GM12878 (cell line): Measurements from ENCODE around the gene ZNF423. TPM values are rescaled to one million over a fixed set of nuclear protein-coding genes. Genes with fewer than 3 reads are reported as not detected.

ENCODE experiments used
- ATAC-seq: fragments of 200-7000 bp; cut with Tn5 transposase; 3 replicates; pipeline ENCODE4 v1.9.1; 2020; ENCODE audit warnings: mild to moderate bottlenecking, moderate library complexity
- BruUV-seq: library from RNA; stranded (reverse); fragments of 400-500 nt; replicated peaks from 2 replicates; lab custom pipeline; 2021; lab: Mats Ljungman, UMichigan
- CTCF ChIA-PET: fragments of 300-600 bp; sonication (Branson Sonifier 250); formaldehyde crosslinking; extraction: SDS; loops from one replicate; lab custom pipeline; 2021; ENCODE audit warnings: inconsistent platforms; lab: Yijun Ruan, JAX
- POLR2A ChIA-PET: fragments of 350-600 bp; formaldehyde crosslinking; extraction: SDS; loops from one replicate; lab custom pipeline; 2021; ENCODE audit warnings: inconsistent platforms; lab: Charles Lee
- RAD21 ChIA-PET: fragments of 300-600 bp; sonication (Branson Sonifier 250); formaldehyde crosslinking; loops from one replicate; lab custom pipeline; 2023; ENCODE audit warnings: antibody characterized with exemption; ENCODE audit not compliant: unreplicated experiment; lab: Charles Lee
- SMC1A ChIA-PET: fragments of 300-600 bp; sonication (Branson Sonifier 250); formaldehyde crosslinking; loops from one replicate; lab custom pipeline; 2023; ENCODE audit not compliant: unreplicated experiment, uncharacterized antibody; lab: Charles Lee
- DNase-seq: peaks from one replicate; pipeline ENCODE4 v3.0.0-alpha.2; 2011; ENCODE audit warnings: low read depth, low spot score
- FAIRE-seq: peaks from 3 replicates; lab custom pipeline; 2011; peaks lifted over from hg19 to GRCh38; lab: Jason Lieb, UNC
- H2AFZ ChIP-seq: 2 replicates; pipeline ENCODE4 v1.6.0; 2011; ENCODE audit warnings: low read depth, low read length, control low read depth; ENCODE audit not compliant: control insufficient read depth
- H3K27ac ChIP-seq: 2 replicates; pipeline ENCODE4 v1.5.1; 2011; ENCODE audit warnings: control low read depth; ENCODE audit not compliant: control insufficient read depth, insufficient read depth
- H3K27me3 ChIP-seq, 2 experiments: replicated peaks in 1 of 2; 2 replicates each; pipeline versions ENCODE4 v1.6.0 to v1.6.1; 2011; ENCODE audit warnings: low read length in 1 of 2; ENCODE audit not compliant: control insufficient read depth in 2 of 2, insufficient read depth in 2 of 2
- H3K36me3 ChIP-seq, 2 experiments: 2 replicates each; pipeline ENCODE4 v1.5.1; 2011; ENCODE audit warnings: low read length in 1 of 2; ENCODE audit not compliant: control insufficient read depth in 2 of 2, insufficient read depth in 2 of 2
- H3K4me1 ChIP-seq: 2 replicates; pipeline ENCODE4 v1.6.1; 2011; ENCODE audit warnings: mild to moderate bottlenecking, low read length, moderate library complexity, mixed read lengths; ENCODE audit not compliant: control insufficient read depth, insufficient read depth
- H3K4me2 ChIP-seq: 2 replicates; pipeline ENCODE4 v1.6.0; 2011; ENCODE audit warnings: control low read depth; ENCODE audit not compliant: control insufficient read depth, insufficient read depth
- H3K4me3 ChIP-seq: fragments of 200-600 bp; sonication (generic); 2 replicates; pipeline ENCODE4 v1.5.1; 2016
- H3K79me2 ChIP-seq: 2 replicates; pipeline ENCODE4 v1.6.0; 2011; ENCODE audit warnings: low read length; ENCODE audit not compliant: control insufficient read depth, insufficient read depth
- H3K9ac ChIP-seq: 2 replicates; pipeline ENCODE4 v1.8.0; 2011; ENCODE audit warnings: low read length, control low read depth, mixed read lengths; ENCODE audit not compliant: control insufficient read depth, insufficient read depth
- H3K9me3 ChIP-seq: replicated peaks from 3 replicates; pipeline ENCODE4 v1.5.1; 2011; ENCODE audit warnings: mild to moderate bottlenecking, low read length; ENCODE audit not compliant: control insufficient read depth, insufficient read depth
- H4K20me1 ChIP-seq: 2 replicates; pipeline ENCODE4 v1.6.0; 2011; ENCODE audit not compliant: control insufficient read depth, insufficient read depth
- CUX1 ChIP-seq: IDR thresholded peaks from 2 replicates; pipeline ENCODE4 v1.6.1; 2012; ENCODE audit warnings: improper control_type of control experiment, low read depth, low read length; ENCODE audit not compliant: insufficient replicate concordance
- WGBS: methylation state at CpG from one replicate; pipeline ENCODE4 v1.1.6; 2016; ENCODE audit warnings: low lambda C conversion rate; ENCODE audit not compliant: insufficient replicate concordance, insufficient coverage; ENCODE audit errors: missing lambda C conversion rate; 5-methylcytosine and 5-hydroxymethylcytosine counted together
- in situ Hi-C: fragments of 300-500 bp; cut with MboI; formaldehyde crosslinking; loops from 9 replicates; pipeline ENCODE4 v1.14.3; 2018; ENCODE audit warnings: mixed read lengths
- intact Hi-C: fragments of 100-400 bp; cut with micrococcal nuclease; formaldehyde crosslinking; loops from one replicate; pipeline ENCODE4 v1.14.2; 2022; ENCODE audit not compliant: unreplicated experiment
- polyA plus RNA-seq, 11 experiments: library from polyadenylated mRNA; depleted of rRNA in 4 of 11; unstranded in 6 of 11; stranded (reverse) in 5 of 11; fragments of >200 nt; fragmentation: Nextera tagmentation in 4 of 11; fragmentation: Illumina TruSeq in 1 of 11; extraction: Ambion mirVana in 4 of 11; extraction: Trizol in 1 of 11; gene quantifications; 1 replicate in 1 of 11; 2 replicates in 10 of 11; pipeline versions ENCODE4 v1.2.1 to v1.2.3, GENCODE V29; 2011 to 2016; ENCODE audit warnings: inconsistent platforms in 2 of 11, missing spikeins in 2 of 11, low read depth in 1 of 11
- total RNA-seq, 4 experiments: library from RNA; depleted of rRNA in 3 of 4; stranded (reverse); fragments of >200 nt in 3 of 4; fragmentation: Illumina TruSeq in 1 of 4; extraction: Trizol in 1 of 4; gene quantifications; 2 replicates each; pipeline versions ENCODE4 v1.2.1 to v1.2.3, GENCODE V29; 2013 to 2021
- TF ChIP-seq, protein P1 (sequence below), 3 experiments: IDR thresholded peaks in 2 of 3; conservative IDR thresholded peaks in 1 of 3; 2 replicates each; pipeline ENCODE4 v1.5.1; 2011; ENCODE audit warnings: low read depth in 3 of 3, low read length in 3 of 3, mild to moderate bottlenecking in 3 of 3, control low read depth in 2 of 3, moderate library complexity in 2 of 3, inconsistent platforms in 1 of 3, mixed read lengths in 1 of 3; ENCODE audit not compliant: control insufficient read depth in 2 of 3, insufficient read depth in 1 of 3; ENCODE audit errors: extremely low read depth in 1 of 3

Gene ZNF423
- total and polyA plus RNA-seq, 10 of the 15 experiments (the other 5 are each of a cell fraction or from before 2014, with no cell fraction given): 0.03 to 0.64 (median 0.10) TPM

DNA sequence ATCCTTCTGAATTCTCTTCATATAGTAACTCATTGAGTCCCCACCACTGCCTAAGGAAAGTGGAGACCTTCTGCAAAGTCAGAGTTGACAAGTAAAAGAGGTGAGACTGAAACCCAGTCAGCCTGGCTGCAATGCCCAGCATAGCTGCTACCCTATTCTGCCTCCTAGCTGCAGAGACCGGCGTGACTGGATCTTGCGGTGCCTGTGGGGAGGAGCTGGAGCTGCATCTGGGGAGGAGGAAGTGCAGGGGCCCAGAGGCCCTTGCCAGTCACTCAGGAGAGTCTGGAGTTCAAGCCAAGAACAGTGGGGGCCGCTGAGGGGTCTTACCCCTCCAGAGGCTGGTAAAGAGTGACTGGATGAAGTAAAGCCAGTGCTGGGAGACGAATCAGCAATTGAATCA lies 35.0 kb upstream of the ZNF423 start:
- no TSS peak for BruUV-seq
- ATAC-seq: peak; percentile 46
- ChIA-PET POLR2A (no interaction called here), SMC1A (no interaction called here), RAD21 (no interaction called here), CTCF (interaction anchor here (0.7 to 1.0 kb wide), 2 partner anchors 44 to 70 kb away, joined by 3 read pairs; no protein-coding TSS in a partner anchor)
- Histone ChIP-seq H3K4me1 (no peaks in the 10 kb centered on the region), H3K4me3 (no peak overlapping the region), H3K9me3 (no peaks in the 10 kb centered on the region), H3K4me2 (no peak overlapping the region), H3K9ac (no peak overlapping the region), H3K27me3 (no peaks in the 10 kb centered on the region; a peak in 1 of 4 replicates), H4K20me1 (no peaks in the 10 kb centered on the region), H3K36me3 (no peaks in the 10 kb centered on the region), H3K79me2 (no peaks in the 10 kb centered on the region), H2AFZ (no peak overlapping the region), H3K27ac (no peak overlapping the region)
- TF ChIP-seq, protein P1, sequence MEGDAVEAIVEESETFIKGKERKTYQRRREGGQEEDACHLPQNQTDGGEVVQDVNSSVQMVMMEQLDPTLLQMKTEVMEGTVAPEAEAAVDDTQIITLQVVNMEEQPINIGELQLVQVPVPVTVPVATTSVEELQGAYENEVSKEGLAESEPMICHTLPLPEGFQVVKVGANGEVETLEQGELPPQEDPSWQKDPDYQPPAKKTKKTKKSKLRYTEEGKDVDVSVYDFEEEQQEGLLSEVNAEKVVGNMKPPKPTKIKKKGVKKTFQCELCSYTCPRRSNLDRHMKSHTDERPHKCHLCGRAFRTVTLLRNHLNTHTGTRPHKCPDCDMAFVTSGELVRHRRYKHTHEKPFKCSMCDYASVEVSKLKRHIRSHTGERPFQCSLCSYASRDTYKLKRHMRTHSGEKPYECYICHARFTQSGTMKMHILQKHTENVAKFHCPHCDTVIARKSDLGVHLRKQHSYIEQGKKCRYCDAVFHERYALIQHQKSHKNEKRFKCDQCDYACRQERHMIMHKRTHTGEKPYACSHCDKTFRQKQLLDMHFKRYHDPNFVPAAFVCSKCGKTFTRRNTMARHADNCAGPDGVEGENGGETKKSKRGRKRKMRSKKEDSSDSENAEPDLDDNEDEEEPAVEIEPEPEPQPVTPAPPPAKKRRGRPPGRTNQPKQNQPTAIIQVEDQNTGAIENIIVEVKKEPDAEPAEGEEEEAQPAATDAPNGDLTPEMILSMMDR (IDR thresholded peaks at IDR 0.05 in 2 of 3, conservative IDR thresholded peaks at IDR 0.05 in 1 of 3; ENCODE audit: control insufficient read depth in 2 of 3, extremely low read depth in 1 of 3, insufficient read depth in 1 of 3, low read depth in 3 of 3, low read length in 3 of 3): peak; percentile 17 to 28 (median 27); a peak in 4 of 6 replicates
- no peak for TF ChIP-seq CUX1
- in situ Hi-C loops: no loop called here
- intact Hi-C loops: no loop called here
- WGBS: 2% methylated on average over 5 of the region's 5 CpGs
- no peak for DNase-seq
- no peak for FAIRE-seq
